ENCODE results near the gene FTH1. TPM values are rescaled to one million over a fixed set of nuclear protein-coding genes. Genes with fewer than 3 reads are reported as not detected.

The FTH1 gene
- total and polyA plus RNA-seq, 4 donors, result 592 to 4,630 (median 2,175) TPM

DNA sequence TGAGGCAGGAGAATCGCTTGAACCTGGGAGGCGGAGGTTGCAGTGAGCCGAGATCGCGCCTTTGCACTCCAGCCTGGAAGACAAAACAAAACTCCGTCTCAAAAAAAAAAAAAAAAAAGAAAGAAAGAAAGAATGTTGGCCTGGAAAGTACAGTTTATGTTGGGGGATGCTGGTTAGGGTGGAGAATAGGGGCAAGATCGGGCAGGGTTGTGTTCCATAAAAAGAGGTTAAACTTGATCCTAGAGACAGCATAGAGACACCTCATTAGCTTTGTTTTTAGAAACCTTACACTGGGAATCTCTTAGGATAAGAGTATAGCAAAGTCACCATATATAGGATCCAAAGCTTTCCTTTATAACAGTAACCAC is 1.9 kb upstream of the FTH1 start:
- Histone ChIP-seq H3K4me3 (ENCODE audit: low read depth in 1 of 3, low read length in 3 of 3) (no peak overlapping the region), H3K36me3 (ENCODE audit: control insufficient read depth in 4 of 4, insufficient read depth in 3 of 4, low read depth in 1 of 4, low read length in 3 of 4) (peaks cover 0 to 9% (median 6%) of the 10 kb centered on the region in 4 donors), H3K9ac (ENCODE audit: low read depth in 1 of 2, low read length in 2 of 2) (peak overlapping the region in 1 of 2 donors; percentile 18), H3K4me1 (ENCODE audit: control insufficient read depth in 4 of 4, insufficient read depth in 4 of 4, low read length in 3 of 4) (peaks cover 25 to 61% (median 37%) of the 10 kb centered on the region in 4 donors), H3K9me3 (ENCODE audit: control insufficient read depth in 4 of 4, low read length in 3 of 4) (no peaks in the 10 kb centered on the region), H3K27me3 (ENCODE audit: control insufficient read depth in 4 of 4, insufficient read depth in 4 of 4, low read length in 3 of 4) (no peaks in the 10 kb centered on the region), H3K27ac (ENCODE audit: low read depth in 1 of 2, low read length in 2 of 2) (peak overlapping the region in 1 of 2 donors; percentile 92)
- TF ChIP-seq TAF1 (conservative IDR thresholded peaks at IDR 0.05) (no peak), HNF4A (conservative IDR thresholded peaks at IDR 0.05) (no peak), NR2F2 (IDR thresholded peaks at IDR 0.05) (no peak), RAD21 (IDR thresholded peaks at IDR 0.05) (no peak), RXRA (IDR thresholded peaks at IDR 0.05) (no peak), JUND (IDR thresholded peaks at IDR 0.05) (no peak), ZBTB33 (IDR thresholded peaks at IDR 0.05) (no peak)
- TF ChIP-seq, protein P1, sequence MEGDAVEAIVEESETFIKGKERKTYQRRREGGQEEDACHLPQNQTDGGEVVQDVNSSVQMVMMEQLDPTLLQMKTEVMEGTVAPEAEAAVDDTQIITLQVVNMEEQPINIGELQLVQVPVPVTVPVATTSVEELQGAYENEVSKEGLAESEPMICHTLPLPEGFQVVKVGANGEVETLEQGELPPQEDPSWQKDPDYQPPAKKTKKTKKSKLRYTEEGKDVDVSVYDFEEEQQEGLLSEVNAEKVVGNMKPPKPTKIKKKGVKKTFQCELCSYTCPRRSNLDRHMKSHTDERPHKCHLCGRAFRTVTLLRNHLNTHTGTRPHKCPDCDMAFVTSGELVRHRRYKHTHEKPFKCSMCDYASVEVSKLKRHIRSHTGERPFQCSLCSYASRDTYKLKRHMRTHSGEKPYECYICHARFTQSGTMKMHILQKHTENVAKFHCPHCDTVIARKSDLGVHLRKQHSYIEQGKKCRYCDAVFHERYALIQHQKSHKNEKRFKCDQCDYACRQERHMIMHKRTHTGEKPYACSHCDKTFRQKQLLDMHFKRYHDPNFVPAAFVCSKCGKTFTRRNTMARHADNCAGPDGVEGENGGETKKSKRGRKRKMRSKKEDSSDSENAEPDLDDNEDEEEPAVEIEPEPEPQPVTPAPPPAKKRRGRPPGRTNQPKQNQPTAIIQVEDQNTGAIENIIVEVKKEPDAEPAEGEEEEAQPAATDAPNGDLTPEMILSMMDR (IDR thresholded peaks at IDR 0.05; ENCODE audit: low read depth, low read length, missing input control), result no peak
- TF ChIP-seq, protein P2, sequence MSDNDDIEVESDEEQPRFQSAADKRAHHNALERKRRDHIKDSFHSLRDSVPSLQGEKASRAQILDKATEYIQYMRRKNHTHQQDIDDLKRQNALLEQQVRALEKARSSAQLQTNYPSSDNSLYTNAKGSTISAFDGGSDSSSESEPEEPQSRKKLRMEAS (IDR thresholded peaks at IDR 0.05), result no peak
- TF ChIP-seq, protein P3, sequence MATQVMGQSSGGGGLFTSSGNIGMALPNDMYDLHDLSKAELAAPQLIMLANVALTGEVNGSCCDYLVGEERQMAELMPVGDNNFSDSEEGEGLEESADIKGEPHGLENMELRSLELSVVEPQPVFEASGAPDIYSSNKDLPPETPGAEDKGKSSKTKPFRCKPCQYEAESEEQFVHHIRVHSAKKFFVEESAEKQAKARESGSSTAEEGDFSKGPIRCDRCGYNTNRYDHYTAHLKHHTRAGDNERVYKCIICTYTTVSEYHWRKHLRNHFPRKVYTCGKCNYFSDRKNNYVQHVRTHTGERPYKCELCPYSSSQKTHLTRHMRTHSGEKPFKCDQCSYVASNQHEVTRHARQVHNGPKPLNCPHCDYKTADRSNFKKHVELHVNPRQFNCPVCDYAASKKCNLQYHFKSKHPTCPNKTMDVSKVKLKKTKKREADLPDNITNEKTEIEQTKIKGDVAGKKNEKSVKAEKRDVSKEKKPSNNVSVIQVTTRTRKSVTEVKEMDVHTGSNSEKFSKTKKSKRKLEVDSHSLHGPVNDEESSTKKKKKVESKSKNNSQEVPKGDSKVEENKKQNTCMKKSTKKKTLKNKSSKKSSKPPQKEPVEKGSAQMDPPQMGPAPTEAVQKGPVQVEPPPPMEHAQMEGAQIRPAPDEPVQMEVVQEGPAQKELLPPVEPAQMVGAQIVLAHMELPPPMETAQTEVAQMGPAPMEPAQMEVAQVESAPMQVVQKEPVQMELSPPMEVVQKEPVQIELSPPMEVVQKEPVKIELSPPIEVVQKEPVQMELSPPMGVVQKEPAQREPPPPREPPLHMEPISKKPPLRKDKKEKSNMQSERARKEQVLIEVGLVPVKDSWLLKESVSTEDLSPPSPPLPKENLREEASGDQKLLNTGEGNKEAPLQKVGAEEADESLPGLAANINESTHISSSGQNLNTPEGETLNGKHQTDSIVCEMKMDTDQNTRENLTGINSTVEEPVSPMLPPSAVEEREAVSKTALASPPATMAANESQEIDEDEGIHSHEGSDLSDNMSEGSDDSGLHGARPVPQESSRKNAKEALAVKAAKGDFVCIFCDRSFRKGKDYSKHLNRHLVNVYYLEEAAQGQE (IDR thresholded peaks at IDR 0.05), result no peak
- 94% methylated on average over 7 of the region's 7 CpGs for WGBS
- DNase-seq (ENCODE audit: low spot score), result no peak

DNA sequence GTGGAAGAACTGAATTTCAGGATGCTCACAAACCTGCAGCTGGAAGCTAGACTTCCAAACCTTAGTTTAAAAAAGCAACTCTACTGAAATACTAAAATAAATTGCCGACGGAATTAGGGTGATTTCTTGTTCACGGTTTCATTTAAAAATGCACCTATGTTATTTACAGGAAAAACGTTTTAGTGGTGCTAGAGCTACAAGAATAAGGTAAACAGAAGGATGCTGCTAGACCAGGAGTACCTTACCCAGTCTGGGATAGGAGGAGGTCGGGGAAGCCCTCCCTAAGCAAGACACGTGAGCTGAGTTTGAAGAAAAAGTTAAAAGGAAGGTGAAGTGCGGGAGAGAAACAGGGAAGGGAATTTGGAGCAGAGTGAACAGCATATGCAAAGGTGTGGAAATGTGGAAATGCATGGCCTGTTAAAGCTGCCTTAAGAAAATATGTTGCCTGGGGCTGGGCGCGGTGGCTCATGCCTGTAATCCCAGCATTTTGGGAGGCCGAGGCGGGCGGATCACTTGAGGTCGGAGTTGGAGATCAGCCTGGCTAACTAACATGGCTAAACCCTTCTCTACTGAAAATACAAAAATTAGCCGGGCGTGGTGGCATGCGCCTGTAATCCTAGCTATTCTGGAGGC is 1.4 kb upstream of the FTH1 start:
- Histone ChIP-seq H3K4me1 (ENCODE audit: control insufficient read depth in 4 of 4, insufficient read depth in 4 of 4, low read length in 3 of 4) (peaks cover 22 to 62% (median 40%) of the 10 kb centered on the region in 4 donors), H3K9me3 (ENCODE audit: control insufficient read depth in 4 of 4, low read length in 3 of 4) (no peaks in the 10 kb centered on the region), H3K4me3 (ENCODE audit: low read depth in 1 of 3, low read length in 3 of 3) (peak overlapping the region; percentile 64 to 73 (median 64)), H3K27ac (ENCODE audit: low read depth in 1 of 2, low read length in 2 of 2) (peak overlapping the region; percentile 92 to 97), H3K9ac (ENCODE audit: low read depth in 1 of 2, low read length in 2 of 2) (peak overlapping the region; percentile 44 to 67), H3K36me3 (ENCODE audit: control insufficient read depth in 4 of 4, insufficient read depth in 3 of 4, low read depth in 1 of 4, low read length in 3 of 4) (peaks cover 0 to 13% (median 10%) of the 10 kb centered on the region in 4 donors), H3K27me3 (ENCODE audit: control insufficient read depth in 4 of 4, insufficient read depth in 4 of 4, low read length in 3 of 4) (no peaks in the 10 kb centered on the region)
- no peak for TF ChIP-seq HNF4G (IDR thresholded peaks at IDR 0.05)
- TF ChIP-seq, protein P2 (IDR thresholded peaks at IDR 0.05), result no peak
- TF ChIP-seq SP1 (IDR thresholded peaks at IDR 0.05), result no peak
- no peak for TF ChIP-seq TAF1 (conservative IDR thresholded peaks at IDR 0.05)
- TF ChIP-seq JUND (IDR thresholded peaks at IDR 0.05), result no peak
- no peak for TF ChIP-seq NR2F2 (IDR thresholded peaks at IDR 0.05)
- TF ChIP-seq RXRA (IDR thresholded peaks at IDR 0.05), result no peak
- TF ChIP-seq GABPA (IDR thresholded peaks at IDR 0.05 in 1 of 2, conservative IDR thresholded peaks at IDR 0.05 in 1 of 2), result no peak
- DNase-seq (ENCODE audit: low spot score), result no peak
- 92% methylated on average over 16 of the region's 16 CpGs for WGBS
